Stimulated activated naive CD4-positive, alpha-beta T cell treated with Interleukin-2 at 50 U/mL for 16 hours (primary cell): ENCODE results near the gene SLC39A12.

Source experiments
- DNase-seq: peaks from one replicate; lab custom pipeline; 2025; lab: John Stamatoyannopoulos, UW

The SLC39A12 gene

GRCh38 chr10:17963431-17963830 is 11.7 kb downstream of the SLC39A12 start:
- DNase-seq: no peak

- no peak for DNase-seq
These were observed 14.0 kb downstream of the SLC39A12 start for GRCh38 chr10:17965649-17966235.

- no peak for DNase-seq
These were observed 22.8 kb downstream of the SLC39A12 start for GRCh38 chr10:17974505-17974904.

- no peak for DNase-seq
These were observed 29.3 kb downstream of the SLC39A12 start for GRCh38 chr10:17980846-17981565.

- no peak for DNase-seq
These were observed 30.2 kb downstream of the SLC39A12 start for GRCh38 chr10:17981766-17982380.

GRCh38 chr10:17984056-17984455 is 32.3 kb downstream of the SLC39A12 start:
- no peak for DNase-seq

GRCh38 chr10:17984563-17984962 is 32.8 kb downstream of the SLC39A12 start:
- DNase-seq: no peak

GRCh38 chr10:17989908-17990767 is 38.4 kb downstream of the SLC39A12 start:
- no peak for DNase-seq

GRCh38 chr10:17992266-17992665 is 40.5 kb downstream of the SLC39A12 start:
- DNase-seq: no peak

GRCh38 chr10:17993361-17993760 is 41.6 kb downstream of the SLC39A12 start:
- no peak for DNase-seq

- DNase-seq: no peak
These were observed 48.9 kb downstream of the SLC39A12 start for GRCh38 chr10:18000601-18001000.

- no peak for DNase-seq
These were observed 53.7 kb downstream of the SLC39A12 start for GRCh38 chr10:18005445-18005780.

GRCh38 chr10:18005781-18006456 is 54.2 kb downstream of the SLC39A12 start:
- no peak for DNase-seq

- no peak for DNase-seq
These were observed 57.3 kb downstream of the SLC39A12 start for GRCh38 chr10:18008986-18009385.

GRCh38 chr10:18010050-18010449 is 58.3 kb downstream of the SLC39A12 start:
- DNase-seq: no peak

- DNase-seq: no peak
These were observed 68.8 kb downstream of the SLC39A12 start for GRCh38 chr10:18020523-18020922.

GRCh38 chr10:18021725-18022480 is 70.2 kb downstream of the SLC39A12 start:
- no peak for DNase-seq

- DNase-seq: no peak
These were observed 91.7 kb downstream of the SLC39A12 start for GRCh38 chr10:18043148-18044006.

GRCh38 chr10:18044976-18045720 is 93.4 kb downstream of the SLC39A12 start:
- DNase-seq: no peak

GRCh38 chr10:18056583-18056982 is 104.9 kb downstream of the SLC39A12 start:
- no peak for DNase-seq
